ENCODE data around the gene SLC12A8. TPM values are rescaled to one million over a fixed set of nuclear protein-coding genes. Genes with fewer than 3 reads are reported as not detected.

Gene SLC12A8
- polyA plus RNA-seq, 1 of the 3 experiments (the other 2 are of a cell fraction) = 7.5 TPM

GRCh38 chr3:125051715-125052581 is 160.6 kb downstream of the SLC12A8 start (continued):
- no peak for TF ChIP-seq USF2 (IDR thresholded peaks at IDR 0.05; ENCODE audit: borderline replicate concordance, low read depth, low read length)
- 0 out of 2 replicates have a peak, but pooled peaks have one; percentile 31 for TF ChIP-seq SIN3A (IDR thresholded peaks at IDR 0.05; ENCODE audit: borderline replicate concordance, low read depth, low read length)
- TF ChIP-seq MXI1 (IDR thresholded peaks at IDR 0.05; ENCODE audit: low read depth, low read length) = no peak
- no peak for TF ChIP-seq REST (IDR thresholded peaks at IDR 0.05; ENCODE audit: low read depth, low read length)
- no peak for TF ChIP-seq FOXJ3 (CRISPR knock-in tag; IDR thresholded peaks at IDR 0.05)
- TF ChIP-seq NRF1 (IDR thresholded peaks at IDR 0.05; ENCODE audit: low read depth, low read length) = no peak
- no peak for TF ChIP-seq CTCF (IDR thresholded peaks at IDR 0.05)
- no peak for TF ChIP-seq CHD2 (IDR thresholded peaks at IDR 0.05; ENCODE audit: low read length, partially characterized antibody)
- no peak for TF ChIP-seq RCOR1 (IDR thresholded peaks at IDR 0.05; ENCODE audit: low read length)
- no peak for TF ChIP-seq MEF2A (IDR thresholded peaks at IDR 0.05; ENCODE audit: borderline replicate concordance, low read depth)
- no peak for TF ChIP-seq ELF1 (IDR thresholded peaks at IDR 0.05)
- TF ChIP-seq GABPA (IDR thresholded peaks at IDR 0.05; ENCODE audit: low read depth) = no peak
- TF ChIP-seq RXRA (IDR thresholded peaks at IDR 0.05; ENCODE audit: borderline replicate concordance, low read depth) = peak; percentile 27; the same call in 1 of the 2 replicates
- TF ChIP-seq TEAD4 (IDR thresholded peaks at IDR 0.05; ENCODE audit: borderline replicate concordance, insufficient read depth) = 0 out of 2 replicates have a peak, but pooled peaks have one; percentile 16
- TF ChIP-seq YY1 (IDR thresholded peaks at IDR 0.05; ENCODE audit: low read depth) = no peak
- no peak for TF ChIP-seq GATA2 (CRISPR knock-in tag; IDR thresholded peaks at IDR 0.05)
- no peak for TF ChIP-seq TAF1 (IDR thresholded peaks at IDR 0.05; ENCODE audit: borderline replicate concordance, low read depth, low read length)
- no peak for TF ChIP-seq POLR2AphosphoS5 (IDR thresholded peaks at IDR 0.05; ENCODE audit: low read depth, low read length)
- TF ChIP-seq PBX3 (IDR thresholded peaks at IDR 0.05) = peak; percentile 40; the same call in 1 of the 2 replicates

Measured in SK-N-SH (cell line).